B cell (primary cell): ENCODE data around the gene SLC2A4. TPM values are rescaled to one million over a fixed set of nuclear protein-coding genes. Genes with fewer than 3 reads are reported as not detected.

Experiments used
- ATAC-seq: fragments of 200-7000 bp; cut with Tn5 transposase; one replicate; pipeline ENCODE4 v1.10.0; 2021; ENCODE audit warnings: low read depth, mild to moderate bottlenecking, moderate number of reproducible peaks, moderate library complexity
- CTCF ChIA-PET: fragments of 350-600 bp; sonication (Branson Sonifier 250); formaldehyde crosslinking; loops from one replicate; lab custom pipeline; 2021; ENCODE audit warnings: antibody characterized with exemption, inconsistent platforms; lab: Charles Lee
- POLR2A ChIA-PET: fragments of 350-600 bp; sonication (Branson Sonifier 250); formaldehyde crosslinking; loops from one replicate; lab custom pipeline; 2021; ENCODE audit warnings: antibody characterized with exemption; lab: Charles Lee
- DNase-seq: peaks from one replicate; pipeline ENCODE4 v3.0.0; 2013
- H2AFZ ChIP-seq: 2 replicates; pipeline ENCODE4 v1.6.1; 2012; ENCODE audit warnings: mild to moderate bottlenecking, low read depth, low read length; ENCODE audit not compliant: insufficient read depth, poor library complexity, severe bottlenecking
- H3K27ac ChIP-seq, 2 donors: 1 replicate in 1 of 2; 2 replicates in 1 of 2; pipeline ENCODE4 v1.5.1; 2012 to 2013; ENCODE audit warnings: low read length in 2 of 2, mild to moderate bottlenecking in 2 of 2, moderate library complexity in 1 of 2
- H3K27me3 ChIP-seq, 4 experiments: fragments of 200-600 bp in 1 of 4; sonication (generic) in 1 of 4; replicated peaks in 1 of 4; 1 replicate in 2 of 4; 2 replicates in 2 of 4; pipeline versions ENCODE4 v1.6.1 to v1.7.0; 2013 to 2016; ENCODE audit warnings: low read length in 3 of 4, mild to moderate bottlenecking in 2 of 4, mixed read lengths in 1 of 4, moderate library complexity in 1 of 4; ENCODE audit not compliant: insufficient read depth in 4 of 4, control insufficient read depth in 3 of 4; ENCODE audit errors: control extremely low read depth in 1 of 4
- H3K36me3 ChIP-seq, 2 experiments: replicated peaks in 1 of 2; 1 replicate in 1 of 2; 2 replicates in 1 of 2; pipeline versions ENCODE4 v1.6.1 to v1.7.1; 2013; ENCODE audit warnings: low read length in 1 of 2; ENCODE audit not compliant: insufficient read depth in 2 of 2, control insufficient read depth in 1 of 2; ENCODE audit errors: control extremely low read depth in 1 of 2, extremely low read depth in 1 of 2
- H3K4me1 ChIP-seq, 2 donors: fragments of 200-600 bp in 1 of 2; sonication (generic) in 1 of 2; 1 replicate in 1 of 2; 2 replicates in 1 of 2; pipeline versions ENCODE4 v1.5.1 to v1.6.1; 2013 to 2017; ENCODE audit warnings: low read length in 2 of 2; ENCODE audit not compliant: control insufficient read depth in 2 of 2, insufficient read depth in 2 of 2
- H3K4me2 ChIP-seq: replicated peaks from 2 replicates; pipeline ENCODE3; 2012; ENCODE audit warnings: mild to moderate bottlenecking, low read depth, low read length; ENCODE audit not compliant: poor library complexity, severe bottlenecking
- H3K4me3 ChIP-seq, 5 experiments: fragments of 200-600 bp in 1 of 5; sonication (generic) in 1 of 5; 1 replicate in 3 of 5; 2 replicates in 2 of 5; pipeline versions ENCODE4 v1.5.1 to v1.7.0; 2011 to 2016; ENCODE audit warnings: low read length in 4 of 5, mild to moderate bottlenecking in 4 of 5, low read depth in 2 of 5, control low read depth in 1 of 5, moderate library complexity in 1 of 5; ENCODE audit not compliant: insufficient read depth in 1 of 5; ENCODE audit errors: control extremely low read depth in 1 of 5, extremely low read depth in 1 of 5
- H3K79me2 ChIP-seq: fragments of 200-600 bp; sonication (generic); one replicate; pipeline ENCODE4 v1.6.0; 2016; ENCODE audit warnings: low read length; ENCODE audit not compliant: control insufficient read depth, insufficient read depth
- H3K9ac ChIP-seq: fragments of 200-600 bp; sonication (generic); 2 replicates; pipeline ENCODE4 v1.6.1; 2017; ENCODE audit warnings: mild to moderate bottlenecking, low read length, moderate library complexity
- H3K9me3 ChIP-seq, 3 donors: one replicate each; pipeline versions ENCODE4 v1.6.1 to v1.7.1; 2013; ENCODE audit warnings: low read length in 2 of 3; ENCODE audit not compliant: control insufficient read depth in 2 of 3, insufficient read depth in 1 of 3; ENCODE audit errors: control extremely low read depth in 1 of 3
- H4K20me1 ChIP-seq: 2 replicates; pipeline ENCODE4 v1.6.0; 2012; ENCODE audit warnings: mild to moderate bottlenecking, low read length; ENCODE audit not compliant: insufficient read depth, control insufficient read depth, poor library complexity, severe bottlenecking
- H3K27ac Mint-ChIP-seq: one replicate; pipeline ENCODE4 v1.8.0; 2021; ENCODE audit warnings: mixed read lengths
- H3K27me3 Mint-ChIP-seq: one replicate; pipeline ENCODE4 v1.8.0; 2021; ENCODE audit warnings: mixed read lengths
- H3K4me1 Mint-ChIP-seq: one replicate; pipeline ENCODE4 v1.8.0; 2021; ENCODE audit warnings: mixed read lengths
- H3K4me3 Mint-ChIP-seq: one replicate; pipeline ENCODE4 v1.8.0; 2021; ENCODE audit warnings: mixed read lengths
- H3K9me3 Mint-ChIP-seq: one replicate; pipeline ENCODE4 v1.8.0; 2022; ENCODE audit warnings: mixed read lengths; ENCODE audit not compliant: insufficient read depth
- EZH2 ChIP-seq: IDR thresholded peaks from 2 replicates; pipeline ENCODE4 v1.6.1; 2012; ENCODE audit warnings: borderline replicate concordance, low read depth, mild to moderate bottlenecking, moderate library complexity, low read length; ENCODE audit not compliant: insufficient read depth, poor library complexity, severe bottlenecking
- WGBS: methylation state at CpG from one replicate; pipeline ENCODE4 v1.1.5; 2013; ENCODE audit warnings: missing lambda C conversion rate; ENCODE audit not compliant: insufficient coverage; 5-methylcytosine and 5-hydroxymethylcytosine counted together
- intact Hi-C: fragments of 100-400 bp; cut with micrococcal nuclease; formaldehyde crosslinking; loops from one replicate; pipeline ENCODE4 v1.10.0; 2022
- polyA plus RNA-seq: library from polyadenylated mRNA; depleted of rRNA; stranded (reverse); fragments of >200 nt; gene quantifications from 2 replicates; pipeline ENCODE4 v1.2.3, GENCODE V29; 2012
- total RNA-seq, 2 donors: library from RNA; stranded (reverse); fragments of 120-200 nt in 1 of 2; gene quantifications; 1 replicate in 1 of 2; 2 replicates in 1 of 2; pipeline versions ENCODE4 v1.2.3 to v1.2.4, GENCODE V29; 2013 to 2022
- TF ChIP-seq, protein P1 (sequence below): fragments of 200-600 bp; IDR thresholded peaks from one replicate; pipeline ENCODE4 v1.8.0; 2022; ENCODE audit warnings: antibody characterized with exemption, mild to moderate bottlenecking

Gene SLC2A4
- total and polyA plus RNA-seq, 2 donors (not counting 1 experiment from before 2014, with no cell fraction given) = not detected

DNA sequence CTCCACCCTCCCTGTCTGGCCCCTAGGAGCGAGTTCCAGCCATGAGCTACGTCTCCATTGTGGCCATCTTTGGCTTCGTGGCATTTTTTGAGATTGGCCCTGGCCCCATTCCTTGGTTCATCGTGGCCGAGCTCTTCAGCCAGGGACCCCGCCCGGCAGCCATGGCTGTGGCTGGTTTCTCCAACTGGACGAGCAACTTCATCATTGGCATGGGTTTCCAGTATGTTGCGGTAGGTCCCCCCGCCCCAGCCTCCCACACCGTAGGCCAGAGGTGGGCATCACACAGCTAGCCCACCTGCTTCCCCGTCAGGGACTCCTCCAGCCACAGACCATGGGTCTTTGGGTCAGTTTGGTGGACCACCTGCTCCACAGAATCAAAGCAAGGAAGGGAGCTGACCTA lies 4.2 kb downstream of the SLC2A4 start:
- intact Hi-C loops = no loop called here

More for the DNA sequence above, 4.2 kb downstream of the SLC2A4 start:
- Histone ChIP-seq H2AFZ (no peak overlapping the region), H3K4me2 (no peak overlapping the region), H3K4me3 (no peak overlapping the region), H3K27ac (no peak overlapping the region), H3K36me3 (no peaks in the 10 kb centered on the region), H4K20me1 (no peaks in the 10 kb centered on the region), H3K9ac (no peak overlapping the region), H3K4me1 (peaks cover 19 to 23% of the 10 kb centered on the region in 2 donors), H3K9me3 (peaks cover 0 to 18% (median 0%) of the 10 kb centered on the region in 3 donors), H3K79me2 (no peaks in the 10 kb centered on the region), H3K27me3 (peaks cover 0 to 59% (median 14%) of the 10 kb centered on the region in 4 experiments)
- H3K27ac Mint-ChIP-seq = no peak overlapping the region
- no peak for ATAC-seq
- POLR2A ChIA-PET = interaction anchor here (0.6 kb wide), 1 partner anchor 64 kb away, joined by 10 read pairs; no protein-coding TSS in a partner anchor
- H3K4me3 Mint-ChIP-seq = no peak overlapping the region
- TF ChIP-seq EZH2 = no peak
- TF ChIP-seq, protein P1, sequence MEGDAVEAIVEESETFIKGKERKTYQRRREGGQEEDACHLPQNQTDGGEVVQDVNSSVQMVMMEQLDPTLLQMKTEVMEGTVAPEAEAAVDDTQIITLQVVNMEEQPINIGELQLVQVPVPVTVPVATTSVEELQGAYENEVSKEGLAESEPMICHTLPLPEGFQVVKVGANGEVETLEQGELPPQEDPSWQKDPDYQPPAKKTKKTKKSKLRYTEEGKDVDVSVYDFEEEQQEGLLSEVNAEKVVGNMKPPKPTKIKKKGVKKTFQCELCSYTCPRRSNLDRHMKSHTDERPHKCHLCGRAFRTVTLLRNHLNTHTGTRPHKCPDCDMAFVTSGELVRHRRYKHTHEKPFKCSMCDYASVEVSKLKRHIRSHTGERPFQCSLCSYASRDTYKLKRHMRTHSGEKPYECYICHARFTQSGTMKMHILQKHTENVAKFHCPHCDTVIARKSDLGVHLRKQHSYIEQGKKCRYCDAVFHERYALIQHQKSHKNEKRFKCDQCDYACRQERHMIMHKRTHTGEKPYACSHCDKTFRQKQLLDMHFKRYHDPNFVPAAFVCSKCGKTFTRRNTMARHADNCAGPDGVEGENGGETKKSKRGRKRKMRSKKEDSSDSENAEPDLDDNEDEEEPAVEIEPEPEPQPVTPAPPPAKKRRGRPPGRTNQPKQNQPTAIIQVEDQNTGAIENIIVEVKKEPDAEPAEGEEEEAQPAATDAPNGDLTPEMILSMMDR = no peak
- DNase-seq = no peak
- H3K27me3 Mint-ChIP-seq = peaks cover 44% of the 10 kb centered on the region
- WGBS = 93% methylated on average over 11 of the region's 12 CpGs
- CTCF ChIA-PET = interaction anchor here (1.3 to 10.9 kb wide), 3 partner anchors 12 to 108 kb away, joined by 3 to 115 read pairs (median 4); no protein-coding TSS in a partner anchor
- H3K9me3 Mint-ChIP-seq = no peaks in the 10 kb centered on the region
- H3K4me1 Mint-ChIP-seq = peaks cover 14% of the 10 kb centered on the region
